Kidney capillary endothelial cell (primary cell): ENCODE data around the gene MRPL49.
A peak's percentile ranks its signal among the peaks of the same experiment; 100 is the strongest.
"Not testable (repeated sequence)": the region's sequence is repeated elsewhere in the genome, so short reads cannot be mapped to it uniquely, and the experiment has no call there.

ENCODE experiments used
- DNase-seq: peaks from one replicate; pipeline ENCODE4 v3.0.0-alpha.2; 2018; ENCODE audit warnings: low spot score

Gene MRPL49

GRCh38 chr11:65132988-65133700, 11.0 kb downstream of the MRPL49 start:
- no peak for DNase-seq

- DNase-seq: no peak
These were observed 11.6 kb downstream of the MRPL49 start for GRCh38 chr11:65133724-65134123.

- peak; percentile 86 for DNase-seq
These were observed 12.3 kb downstream of the MRPL49 start, which contains the start of gene SYVN1 for GRCh38 chr11:65134240-65134951. Gene SYVN1 (minus strand): TSS chr11:65134519. CDS start chr11:65133601, 918 bp downstream.

- DNase-seq: peak; percentile 97
These were observed 13.0 kb downstream of the MRPL49 start for GRCh38 chr11:65134952-65135632.

- no peak for DNase-seq
These were observed 13.6 kb downstream of the MRPL49 start for GRCh38 chr11:65135633-65136145.

- DNase-seq: no peak
These were observed 14.5 kb downstream of the MRPL49 start for GRCh38 chr11:65136515-65137096.

GRCh38 chr11:65141896-65142494, 19.9 kb downstream of the MRPL49 start:
- no peak for DNase-seq

GRCh38 chr11:65147352-65148075, 25.4 kb downstream of the MRPL49 start:
- DNase-seq: no peak

- DNase-seq: no peak
These were observed 26.5 kb downstream of the MRPL49 start for GRCh38 chr11:65148657-65149056.

GRCh38 chr11:65150131-65150508, 28.0 kb downstream of the MRPL49 start:
- DNase-seq: not testable (repeated sequence)

- peak; percentile 81 for DNase-seq
These were observed 28.6 kb downstream of the MRPL49 start for GRCh38 chr11:65150509-65151299.

- no peak for DNase-seq
These were observed 29.3 kb downstream of the MRPL49 start for GRCh38 chr11:65151331-65151899.

GRCh38 chr11:65152122-65152521, 30.0 kb downstream of the MRPL49 start:
- no peak for DNase-seq

GRCh38 chr11:65156256-65156655, 34.1 kb downstream of the MRPL49 start:
- DNase-seq: no peak

GRCh38 chr11:65156926-65157325, 34.8 kb downstream of the MRPL49 start:
- DNase-seq: no peak

- DNase-seq: no peak
These were observed 35.2 kb downstream of the MRPL49 start for GRCh38 chr11:65157336-65157735.

GRCh38 chr11:65159012-65159411, 36.9 kb downstream of the MRPL49 start:
- DNase-seq: no peak

- DNase-seq: no peak
These were observed 38.5 kb downstream of the MRPL49 start for GRCh38 chr11:65160643-65161042.

GRCh38 chr11:65163684-65164083, 41.6 kb downstream of the MRPL49 start:
- DNase-seq: no peak
